WTC11 (cell line): ENCODE data around the gene DGKK. TPM values are rescaled to one million over a fixed set of nuclear protein-coding genes. Genes with fewer than 3 reads are reported as not detected.
A peak's percentile ranks its signal among the peaks of the same experiment; 100 is the strongest.

Experiments
- ATAC-seq: fragments of 200-7000 bp; cut with Tn5 transposase; 2 replicates; pipeline ENCODE4 v1.10.0; 2021; ENCODE audit warnings: mild to moderate bottlenecking, moderate library complexity
- CTCF ChIA-PET: fragments of 300-600 bp; sonication (Branson Sonifier 250); formaldehyde crosslinking; loops from one replicate; lab custom pipeline; 2021; ENCODE audit warnings: antibody characterized with exemption; lab: Charles Lee
- POLR2A ChIA-PET: fragments of 350-600 bp; sonication (Branson Sonifier 250); formaldehyde crosslinking; loops from one replicate; lab custom pipeline; 2021; ENCODE audit warnings: antibody characterized with exemption; lab: Charles Lee
- DNase-seq: peaks from one replicate; pipeline ENCODE4 v3.0.0; 2021; ENCODE audit warnings: low spot score
- H3K27ac Mint-ChIP-seq: 2 replicates; pipeline ENCODE4 v1.8.0; 2021; ENCODE audit warnings: mixed read lengths
- H3K27me3 Mint-ChIP-seq: 2 replicates; pipeline ENCODE4 v1.8.0; 2021; ENCODE audit warnings: low read depth, mild to moderate bottlenecking, moderate library complexity, mixed read lengths
- H3K36me3 Mint-ChIP-seq: 2 replicates; pipeline ENCODE4 v1.8.0; 2021; ENCODE audit warnings: mixed read lengths
- H3K4me1 Mint-ChIP-seq: 2 replicates; pipeline ENCODE4 v1.8.0; 2022; ENCODE audit warnings: mixed read lengths
- H3K4me3 Mint-ChIP-seq: 2 replicates; pipeline ENCODE4 v1.8.0; 2021; ENCODE audit warnings: mild to moderate bottlenecking, moderate library complexity, mixed read lengths
- H3K9me3 Mint-ChIP-seq: 2 replicates; pipeline ENCODE4 v1.8.0; 2021; ENCODE audit warnings: mixed read lengths
- CREM ChIP-seq: sonication (generic); formaldehyde crosslinking; IDR thresholded peaks from 2 replicates; pipeline ENCODE4 v1.8.1; 2022; ENCODE audit warnings: mild to moderate bottlenecking, missing genetic modification reagents, moderate library complexity
- ETV6 ChIP-seq: sonication (generic); formaldehyde crosslinking; IDR thresholded peaks from 2 replicates; pipeline ENCODE4 v1.8.1; 2022; ENCODE audit warnings: mild to moderate bottlenecking, missing genetic modification reagents
- GRHL2 ChIP-seq: fragments of 250-450 bp; sonication (Bioruptor Pico); IDR thresholded peaks from 2 replicates; pipeline ENCODE4 v1.8.0; 2022; ENCODE audit warnings: mild to moderate bottlenecking, moderate library complexity; ENCODE audit not compliant: insufficient replicate concordance, severe bottlenecking
- GTF2I ChIP-seq: fragments of 250-450 bp; sonication (Bioruptor Pico); conservative IDR thresholded peaks from 2 replicates; pipeline ENCODE4 v1.4.0; 2021; ENCODE audit warnings: mild to moderate bottlenecking
- HMGA2 ChIP-seq: fragments of 250-450 bp; sonication (Bioruptor Pico); IDR thresholded peaks from 2 replicates; pipeline ENCODE4 v1.4.0; 2021; ENCODE audit warnings: mild to moderate bottlenecking, moderate library complexity
- IRF2 ChIP-seq: sonication (generic); formaldehyde crosslinking; IDR thresholded peaks from 2 replicates; pipeline ENCODE4 v1.8.0; 2022; ENCODE audit warnings: low read depth, missing genetic modification reagents, borderline replicate concordance
- NFYB ChIP-seq: sonication (generic); formaldehyde crosslinking; conservative IDR thresholded peaks from 2 replicates; pipeline ENCODE4 v1.8.0; 2022; ENCODE audit warnings: low read depth, missing genetic modification reagents
- PRRX2 ChIP-seq: fragments of 250-450 bp; sonication (Bioruptor Pico); IDR thresholded peaks from 2 replicates; pipeline ENCODE4 v1.8.0; 2021; ENCODE audit warnings: mild to moderate bottlenecking
- RELA ChIP-seq: sonication (generic); formaldehyde crosslinking; IDR thresholded peaks from 2 replicates; pipeline ENCODE4 v1.8.1; 2022; ENCODE audit warnings: missing genetic modification reagents, mild to moderate bottlenecking, borderline replicate concordance
- TCF7 ChIP-seq: sonication (generic); formaldehyde crosslinking; IDR thresholded peaks from 2 replicates; pipeline ENCODE4 v1.8.0; 2022; ENCODE audit warnings: mild to moderate bottlenecking, low read depth, missing genetic modification reagents, moderate library complexity
- ZNF138 ChIP-seq: sonication (generic); formaldehyde crosslinking; conservative IDR thresholded peaks from 2 replicates; pipeline ENCODE4 v1.8.1; 2022; ENCODE audit warnings: mild to moderate bottlenecking, moderate library complexity, missing genetic modification reagents
- total RNA-seq: library from RNA; stranded (reverse); gene quantifications from 3 replicates; pipeline ENCODE4 v1.2.3, GENCODE V29; 2021
- TF ChIP-seq, protein P1 (sequence below): fragments of 250-450 bp; sonication (Bioruptor Pico); IDR thresholded peaks from 2 replicates; pipeline ENCODE4 v1.8.0; 2021; ENCODE audit warnings: mild to moderate bottlenecking
- TF ChIP-seq, protein P2 (sequence below): fragments of 200-600 bp; IDR thresholded peaks from 2 replicates; pipeline ENCODE4 v1.8.0; 2022; ENCODE audit warnings: antibody characterized with exemption
- TF ChIP-seq, protein P3 (sequence below): fragments of 250-450 bp; sonication (Bioruptor Pico); IDR thresholded peaks from 2 replicates; pipeline ENCODE4 v1.9.0; 2021; ENCODE audit warnings: mild to moderate bottlenecking
- TF ChIP-seq, protein P4 (sequence below): sonication (generic); formaldehyde crosslinking; IDR thresholded peaks from 2 replicates; pipeline ENCODE4 v1.8.1; 2023; ENCODE audit warnings: mild to moderate bottlenecking, missing genetic modification reagents, moderate library complexity
- TF ChIP-seq, protein P5 (sequence below): fragments of 250-450 bp; sonication (Bioruptor Pico); IDR thresholded peaks from 2 replicates; pipeline ENCODE4 v1.9.0; 2021; ENCODE audit warnings: mild to moderate bottlenecking
- TF ChIP-seq, protein P6 (sequence below): sonication (generic); formaldehyde crosslinking; IDR thresholded peaks from 2 replicates; pipeline ENCODE4 v1.8.1; 2022; ENCODE audit warnings: low read depth, missing genetic modification reagents, borderline replicate concordance
- TF ChIP-seq, protein P7 (sequence below): sonication (generic); formaldehyde crosslinking; IDR thresholded peaks from 2 replicates; pipeline ENCODE4 v1.8.0; 2023; ENCODE audit warnings: missing genetic modification reagents, mild to moderate bottlenecking, borderline replicate concordance

DGKK gene
- total RNA-seq, 1 experiment from 2014 or later = 1.9 TPM

DNA sequence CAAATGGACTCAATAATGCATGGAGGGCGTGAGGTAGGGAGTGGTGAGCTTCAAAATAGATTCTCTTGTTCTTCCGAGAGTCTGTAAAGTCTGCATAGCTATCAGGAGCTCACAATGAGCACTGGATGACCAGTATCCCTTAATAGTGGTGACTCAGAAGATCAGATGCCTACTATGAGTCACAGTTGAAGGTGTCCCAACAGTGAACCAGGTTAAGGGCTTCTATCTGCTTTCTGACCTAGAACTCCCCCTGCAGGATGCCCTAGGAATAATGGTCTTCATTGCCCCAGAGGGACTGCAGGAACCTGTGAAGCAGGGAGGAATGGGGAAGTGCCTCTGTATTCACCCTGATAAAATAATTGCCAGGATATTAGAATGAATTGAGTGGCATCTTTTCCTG, 22.1 kb downstream of the DGKK start:
- H3K9me3 Mint-ChIP-seq = no peaks in the 10 kb centered on the region
- no peak overlapping the region for H3K27ac Mint-ChIP-seq
- no peak overlapping the region for H3K4me3 Mint-ChIP-seq
- TF ChIP-seq, protein P1, sequence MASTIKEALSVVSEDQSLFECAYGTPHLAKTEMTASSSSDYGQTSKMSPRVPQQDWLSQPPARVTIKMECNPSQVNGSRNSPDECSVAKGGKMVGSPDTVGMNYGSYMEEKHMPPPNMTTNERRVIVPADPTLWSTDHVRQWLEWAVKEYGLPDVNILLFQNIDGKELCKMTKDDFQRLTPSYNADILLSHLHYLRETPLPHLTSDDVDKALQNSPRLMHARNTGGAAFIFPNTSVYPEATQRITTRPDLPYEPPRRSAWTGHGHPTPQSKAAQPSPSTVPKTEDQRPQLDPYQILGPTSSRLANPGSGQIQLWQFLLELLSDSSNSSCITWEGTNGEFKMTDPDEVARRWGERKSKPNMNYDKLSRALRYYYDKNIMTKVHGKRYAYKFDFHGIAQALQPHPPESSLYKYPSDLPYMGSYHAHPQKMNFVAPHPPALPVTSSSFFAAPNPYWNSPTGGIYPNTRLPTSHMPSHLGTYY = no peak
- no peak for TF ChIP-seq ZNF138 (CRISPR knock-in tag)
- no peak for TF ChIP-seq TCF7
- TF ChIP-seq, protein P2, sequence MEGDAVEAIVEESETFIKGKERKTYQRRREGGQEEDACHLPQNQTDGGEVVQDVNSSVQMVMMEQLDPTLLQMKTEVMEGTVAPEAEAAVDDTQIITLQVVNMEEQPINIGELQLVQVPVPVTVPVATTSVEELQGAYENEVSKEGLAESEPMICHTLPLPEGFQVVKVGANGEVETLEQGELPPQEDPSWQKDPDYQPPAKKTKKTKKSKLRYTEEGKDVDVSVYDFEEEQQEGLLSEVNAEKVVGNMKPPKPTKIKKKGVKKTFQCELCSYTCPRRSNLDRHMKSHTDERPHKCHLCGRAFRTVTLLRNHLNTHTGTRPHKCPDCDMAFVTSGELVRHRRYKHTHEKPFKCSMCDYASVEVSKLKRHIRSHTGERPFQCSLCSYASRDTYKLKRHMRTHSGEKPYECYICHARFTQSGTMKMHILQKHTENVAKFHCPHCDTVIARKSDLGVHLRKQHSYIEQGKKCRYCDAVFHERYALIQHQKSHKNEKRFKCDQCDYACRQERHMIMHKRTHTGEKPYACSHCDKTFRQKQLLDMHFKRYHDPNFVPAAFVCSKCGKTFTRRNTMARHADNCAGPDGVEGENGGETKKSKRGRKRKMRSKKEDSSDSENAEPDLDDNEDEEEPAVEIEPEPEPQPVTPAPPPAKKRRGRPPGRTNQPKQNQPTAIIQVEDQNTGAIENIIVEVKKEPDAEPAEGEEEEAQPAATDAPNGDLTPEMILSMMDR = peak; percentile 21; the same call in 1 of the 2 replicates
- ChIA-PET POLR2A (no interaction called here), CTCF (interaction anchor here (1.2 kb wide), 1 partner anchor 16 kb away, joined by 3 read pairs; no protein-coding TSS in a partner anchor)
- DNase-seq (peak; percentile 48), ATAC-seq (peak; percentile 65)
- H3K4me1 Mint-ChIP-seq = no peaks in the 10 kb centered on the region
- no peaks in the 10 kb centered on the region for H3K36me3 Mint-ChIP-seq
- H3K27me3 Mint-ChIP-seq = no peaks in the 10 kb centered on the region

DNA sequence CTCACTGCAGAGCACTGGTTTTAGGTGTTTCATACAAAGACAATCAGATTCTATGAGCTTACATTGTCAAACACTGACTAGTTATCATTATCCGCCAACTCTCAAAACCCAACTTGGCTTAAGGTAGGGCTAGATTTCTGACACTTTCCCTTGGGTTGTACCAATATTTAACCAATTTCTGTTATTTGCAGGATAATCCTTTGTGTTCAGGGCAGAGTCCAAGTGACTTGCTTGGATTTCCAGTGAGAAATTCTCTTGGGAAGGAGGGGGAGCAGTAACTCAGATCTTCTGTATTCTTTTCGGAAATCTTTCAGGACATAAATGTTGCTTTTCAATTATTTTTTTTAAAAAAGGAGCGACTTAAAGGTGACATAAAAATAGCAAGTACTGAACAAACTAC, 23.1 kb downstream of the DGKK start:
- DNase-seq (no peak), ATAC-seq (no peak)
- Mint-ChIP-seq H3K4me3 (no peak overlapping the region), H3K27ac (no peak overlapping the region), H3K36me3 (no peaks in the 10 kb centered on the region), H3K4me1 (no peaks in the 10 kb centered on the region), H3K9me3 (no peaks in the 10 kb centered on the region), H3K27me3 (no peaks in the 10 kb centered on the region)
- CTCF ChIA-PET = interaction anchor here (1.2 kb wide), 1 partner anchor 15 kb away, joined by 3 read pairs; no protein-coding TSS in a partner anchor
- POLR2A ChIA-PET = no interaction called here
- TF ChIP-seq, protein P3, sequence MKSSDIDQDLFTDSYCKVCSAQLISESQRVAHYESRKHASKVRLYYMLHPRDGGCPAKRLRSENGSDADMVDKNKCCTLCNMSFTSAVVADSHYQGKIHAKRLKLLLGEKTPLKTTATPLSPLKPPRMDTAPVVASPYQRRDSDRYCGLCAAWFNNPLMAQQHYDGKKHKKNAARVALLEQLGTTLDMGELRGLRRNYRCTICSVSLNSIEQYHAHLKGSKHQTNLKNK (CRISPR knock-in tag) = no peak
- TF ChIP-seq CREM (CRISPR knock-in tag) (no peak), GRHL2 (CRISPR knock-in tag) (no peak), IRF2 (no peak), PRRX2 (CRISPR knock-in tag) (no peak), RELA (CRISPR knock-in tag) (no peak), NFYB (CRISPR knock-in tag) (no peak), ETV6 (CRISPR knock-in tag) (no peak), HMGA2 (CRISPR knock-in tag) (no peak), GTF2I (no peak)
- TF ChIP-seq, protein P4, sequence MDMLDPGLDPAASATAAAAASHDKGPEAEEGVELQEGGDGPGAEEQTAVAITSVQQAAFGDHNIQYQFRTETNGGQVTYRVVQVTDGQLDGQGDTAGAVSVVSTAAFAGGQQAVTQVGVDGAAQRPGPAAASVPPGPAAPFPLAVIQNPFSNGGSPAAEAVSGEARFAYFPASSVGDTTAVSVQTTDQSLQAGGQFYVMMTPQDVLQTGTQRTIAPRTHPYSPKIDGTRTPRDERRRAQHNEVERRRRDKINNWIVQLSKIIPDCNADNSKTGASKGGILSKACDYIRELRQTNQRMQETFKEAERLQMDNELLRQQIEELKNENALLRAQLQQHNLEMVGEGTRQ (CRISPR knock-in tag) = no peak
- TF ChIP-seq, protein P5, sequence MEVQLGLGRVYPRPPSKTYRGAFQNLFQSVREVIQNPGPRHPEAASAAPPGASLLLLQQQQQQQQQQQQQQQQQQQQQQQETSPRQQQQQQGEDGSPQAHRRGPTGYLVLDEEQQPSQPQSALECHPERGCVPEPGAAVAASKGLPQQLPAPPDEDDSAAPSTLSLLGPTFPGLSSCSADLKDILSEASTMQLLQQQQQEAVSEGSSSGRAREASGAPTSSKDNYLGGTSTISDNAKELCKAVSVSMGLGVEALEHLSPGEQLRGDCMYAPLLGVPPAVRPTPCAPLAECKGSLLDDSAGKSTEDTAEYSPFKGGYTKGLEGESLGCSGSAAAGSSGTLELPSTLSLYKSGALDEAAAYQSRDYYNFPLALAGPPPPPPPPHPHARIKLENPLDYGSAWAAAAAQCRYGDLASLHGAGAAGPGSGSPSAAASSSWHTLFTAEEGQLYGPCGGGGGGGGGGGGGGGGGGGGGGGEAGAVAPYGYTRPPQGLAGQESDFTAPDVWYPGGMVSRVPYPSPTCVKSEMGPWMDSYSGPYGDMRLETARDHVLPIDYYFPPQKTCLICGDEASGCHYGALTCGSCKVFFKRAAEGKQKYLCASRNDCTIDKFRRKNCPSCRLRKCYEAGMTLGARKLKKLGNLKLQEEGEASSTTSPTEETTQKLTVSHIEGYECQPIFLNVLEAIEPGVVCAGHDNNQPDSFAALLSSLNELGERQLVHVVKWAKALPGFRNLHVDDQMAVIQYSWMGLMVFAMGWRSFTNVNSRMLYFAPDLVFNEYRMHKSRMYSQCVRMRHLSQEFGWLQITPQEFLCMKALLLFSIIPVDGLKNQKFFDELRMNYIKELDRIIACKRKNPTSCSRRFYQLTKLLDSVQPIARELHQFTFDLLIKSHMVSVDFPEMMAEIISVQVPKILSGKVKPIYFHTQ (CRISPR knock-in tag) = no peak
- TF ChIP-seq, protein P1 = no peak
- TF ChIP-seq, protein P6, sequence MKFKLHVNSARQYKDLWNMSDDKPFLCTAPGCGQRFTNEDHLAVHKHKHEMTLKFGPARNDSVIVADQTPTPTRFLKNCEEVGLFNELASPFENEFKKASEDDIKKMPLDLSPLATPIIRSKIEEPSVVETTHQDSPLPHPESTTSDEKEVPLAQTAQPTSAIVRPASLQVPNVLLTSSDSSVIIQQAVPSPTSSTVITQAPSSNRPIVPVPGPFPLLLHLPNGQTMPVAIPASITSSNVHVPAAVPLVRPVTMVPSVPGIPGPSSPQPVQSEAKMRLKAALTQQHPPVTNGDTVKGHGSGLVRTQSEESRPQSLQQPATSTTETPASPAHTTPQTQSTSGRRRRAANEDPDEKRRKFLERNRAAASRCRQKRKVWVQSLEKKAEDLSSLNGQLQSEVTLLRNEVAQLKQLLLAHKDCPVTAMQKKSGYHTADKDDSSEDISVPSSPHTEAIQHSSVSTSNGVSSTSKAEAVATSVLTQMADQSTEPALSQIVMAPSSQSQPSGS (CRISPR knock-in tag) = no peak
- TF ChIP-seq, protein P7, sequence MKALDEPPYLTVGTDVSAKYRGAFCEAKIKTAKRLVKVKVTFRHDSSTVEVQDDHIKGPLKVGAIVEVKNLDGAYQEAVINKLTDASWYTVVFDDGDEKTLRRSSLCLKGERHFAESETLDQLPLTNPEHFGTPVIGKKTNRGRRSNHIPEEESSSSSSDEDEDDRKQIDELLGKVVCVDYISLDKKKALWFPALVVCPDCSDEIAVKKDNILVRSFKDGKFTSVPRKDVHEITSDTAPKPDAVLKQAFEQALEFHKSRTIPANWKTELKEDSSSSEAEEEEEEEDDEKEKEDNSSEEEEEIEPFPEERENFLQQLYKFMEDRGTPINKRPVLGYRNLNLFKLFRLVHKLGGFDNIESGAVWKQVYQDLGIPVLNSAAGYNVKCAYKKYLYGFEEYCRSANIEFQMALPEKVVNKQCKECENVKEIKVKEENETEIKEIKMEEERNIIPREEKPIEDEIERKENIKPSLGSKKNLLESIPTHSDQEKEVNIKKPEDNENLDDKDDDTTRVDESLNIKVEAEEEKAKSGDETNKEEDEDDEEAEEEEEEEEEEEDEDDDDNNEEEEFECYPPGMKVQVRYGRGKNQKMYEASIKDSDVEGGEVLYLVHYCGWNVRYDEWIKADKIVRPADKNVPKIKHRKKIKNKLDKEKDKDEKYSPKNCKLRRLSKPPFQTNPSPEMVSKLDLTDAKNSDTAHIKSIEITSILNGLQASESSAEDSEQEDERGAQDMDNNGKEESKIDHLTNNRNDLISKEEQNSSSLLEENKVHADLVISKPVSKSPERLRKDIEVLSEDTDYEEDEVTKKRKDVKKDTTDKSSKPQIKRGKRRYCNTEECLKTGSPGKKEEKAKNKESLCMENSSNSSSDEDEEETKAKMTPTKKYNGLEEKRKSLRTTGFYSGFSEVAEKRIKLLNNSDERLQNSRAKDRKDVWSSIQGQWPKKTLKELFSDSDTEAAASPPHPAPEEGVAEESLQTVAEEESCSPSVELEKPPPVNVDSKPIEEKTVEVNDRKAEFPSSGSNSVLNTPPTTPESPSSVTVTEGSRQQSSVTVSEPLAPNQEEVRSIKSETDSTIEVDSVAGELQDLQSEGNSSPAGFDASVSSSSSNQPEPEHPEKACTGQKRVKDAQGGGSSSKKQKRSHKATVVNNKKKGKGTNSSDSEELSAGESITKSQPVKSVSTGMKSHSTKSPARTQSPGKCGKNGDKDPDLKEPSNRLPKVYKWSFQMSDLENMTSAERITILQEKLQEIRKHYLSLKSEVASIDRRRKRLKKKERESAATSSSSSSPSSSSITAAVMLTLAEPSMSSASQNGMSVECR (CRISPR knock-in tag) = no peak
